Neural cell (in vitro differentiated cells): ENCODE data around the gene ERAL1. TPM values are rescaled to one million over a fixed set of nuclear protein-coding genes. Genes with fewer than 3 reads are reported as not detected.

Experiments
- H2AFZ ChIP-seq: fragments of 200-600, 300-800 bp; sonication (generic), shearing (Covaris generic); 2 replicates; pipeline ENCODE4 v1.6.0; 2014; ENCODE audit warnings: low read depth, mild to moderate bottlenecking, antibody characterized with exemption, low read length, moderate library complexity
- H3F3A ChIP-seq: fragments of 200-600 bp; shearing (Covaris generic); 2 replicates; pipeline ENCODE4 v1.6.1; 2016; ENCODE audit warnings: mild to moderate bottlenecking, moderate library complexity, mixed read lengths, antibody characterized with exemption, low read length; ENCODE audit not compliant: insufficient read depth, poor library complexity, severe bottlenecking
- H3K27ac ChIP-seq: fragments of 200-600, 300-800 bp; sonication (generic), shearing (Covaris generic); 2 replicates; pipeline ENCODE4 v1.5.1; 2014; ENCODE audit warnings: mild to moderate bottlenecking, low read length, moderate library complexity
- H3K27me3 ChIP-seq: fragments of 300-800, 200-600 bp; sonication (generic), shearing (Covaris generic); 2 replicates; pipeline ENCODE4 v1.6.0; 2014; ENCODE audit warnings: mild to moderate bottlenecking, low read depth, low read length, moderate library complexity; ENCODE audit not compliant: insufficient read depth
- H3K36me3 ChIP-seq: fragments of 300-800, 200-600 bp; sonication (generic), shearing (Covaris generic); 2 replicates; pipeline ENCODE4 v1.5.1; 2014; ENCODE audit warnings: mild to moderate bottlenecking, antibody characterized with exemption, low read length, moderate library complexity; ENCODE audit not compliant: insufficient read depth
- H3K4me2 ChIP-seq: fragments of 300-800, 200-600 bp; sonication (generic), shearing (Covaris generic); 2 replicates; pipeline ENCODE4 v1.6.0; 2014; ENCODE audit warnings: mild to moderate bottlenecking, low read length
- H3K4me3 ChIP-seq: fragments of 300-800, 200-600 bp; sonication (generic), shearing (Covaris generic); 2 replicates; pipeline ENCODE4 v1.5.1; 2014; ENCODE audit warnings: mild to moderate bottlenecking, low read length, moderate library complexity
- H3K79me2 ChIP-seq: fragments of 200-600 bp; shearing (Covaris generic); replicated peaks from 2 replicates; pipeline ENCODE4 v1.6.0; 2014; ENCODE audit warnings: mild to moderate bottlenecking, low read length, moderate library complexity; ENCODE audit not compliant: insufficient read depth
- H3K9ac ChIP-seq: fragments of 300-800, 200-600 bp; sonication (generic), shearing (Covaris generic); 2 replicates; pipeline ENCODE4 v1.6.1; 2016; ENCODE audit warnings: mild to moderate bottlenecking, low read length, mixed read lengths
- H3K9me2 ChIP-seq: fragments of 200-600 bp; shearing (Covaris generic); 2 replicates; pipeline ENCODE4 v1.6.1; 2016; ENCODE audit warnings: mild to moderate bottlenecking, low read length, mixed read lengths; ENCODE audit not compliant: insufficient read depth
- H3K9me3 ChIP-seq: fragments of 200-600, 300-800 bp; sonication (generic), shearing (Covaris generic); 2 replicates; pipeline ENCODE4 v1.6.1; 2016; ENCODE audit warnings: mild to moderate bottlenecking, mixed run types, low read length, moderate library complexity, mixed read lengths
- H4K20me1 ChIP-seq: fragments of 200-600 bp; shearing (Covaris generic); 2 replicates; pipeline ENCODE4 v1.6.1; 2016; ENCODE audit warnings: mild to moderate bottlenecking, mixed run types; ENCODE audit not compliant: insufficient read depth
- CTCF ChIP-seq: fragments of 450-650 bp; IDR thresholded peaks from 2 replicates; pipeline ENCODE4 v1.5.1; 2014; ENCODE audit warnings: antibody characterized with exemption, mild to moderate bottlenecking, moderate library complexity; ENCODE audit not compliant: poor library complexity, severe bottlenecking
- EP300 ChIP-seq: fragments of 450-650 bp; conservative IDR thresholded peaks from 2 replicates; pipeline ENCODE4 v1.6.1; 2014; ENCODE audit warnings: antibody characterized with exemption, mild to moderate bottlenecking, moderate library complexity; ENCODE audit not compliant: poor library complexity, severe bottlenecking
- EZH2 ChIP-seq: fragments of 200-600, 300-800 bp; shearing (Covaris generic), sonication (generic); IDR thresholded peaks from 2 replicates; pipeline ENCODE4 v1.6.1; 2014; ENCODE audit warnings: antibody characterized with exemption, low read length, borderline replicate concordance, mild to moderate bottlenecking; ENCODE audit not compliant: insufficient read depth, poor library complexity, severe bottlenecking
- MXI1 ChIP-seq: fragments of 450-650 bp; conservative IDR thresholded peaks from 2 replicates; pipeline ENCODE4 v1.6.1; 2014; ENCODE audit warnings: antibody characterized with exemption, mild to moderate bottlenecking; ENCODE audit not compliant: poor library complexity, severe bottlenecking
- POLR2AphosphoS5 ChIP-seq: IDR thresholded peaks from 2 replicates; pipeline ENCODE4 v1.6.1; 2012
- RAD21 ChIP-seq: fragments of 450-650 bp; conservative IDR thresholded peaks from 2 replicates; pipeline ENCODE4 v1.6.1; 2014; ENCODE audit warnings: antibody characterized with exemption, mild to moderate bottlenecking, moderate library complexity
- REST ChIP-seq: IDR thresholded peaks from 2 replicates; pipeline ENCODE4 v1.6.1; 2012; ENCODE audit warnings: borderline replicate concordance
- TAF1 ChIP-seq: IDR thresholded peaks from 2 replicates; pipeline ENCODE4 v1.6.1; 2012; ENCODE audit warnings: low read depth
- polyA plus RNA-seq: library from polyadenylated mRNA; depleted of rRNA; stranded (reverse); fragments of >200 nt; gene quantifications from 2 replicates; pipeline ENCODE4 v1.2.3, GENCODE V29; 2014

ERAL1 gene
- polyA plus RNA-seq, 1 donor from 2014 or later = 31.8 TPM

- TF ChIP-seq CTCF (no peak), EP300 (no peak), TAF1 (no peak), MXI1 (no peak), EZH2 (no peak), RAD21 (no peak), REST (no peak)
- H3K36me3 ChIP-seq = no peaks in the 10 kb centered on the region
- H3K4me2 ChIP-seq = no peak overlapping the region
- no peaks in the 10 kb centered on the region for H3F3A ChIP-seq
- no peaks in the 10 kb centered on the region for H3K27me3 ChIP-seq
- H3K9ac ChIP-seq = no peak overlapping the region
- H2AFZ ChIP-seq = no peak overlapping the region
- no peaks in the 10 kb centered on the region for H3K9me2 ChIP-seq
- no peak overlapping the region for H3K4me3 ChIP-seq
- H3K79me2 ChIP-seq = no peaks in the 10 kb centered on the region
- no peaks in the 10 kb centered on the region for H4K20me1 ChIP-seq
- H3K9me3 ChIP-seq = no peaks in the 10 kb centered on the region
- no peak overlapping the region for H3K27ac ChIP-seq
Measured at GRCh38 chr17:28865946-28866752, 11.3 kb downstream of the ERAL1 start.

GRCh38 chr17:28867276-28867675 is 12.5 kb downstream of the ERAL1 start:
- no peaks in the 10 kb centered on the region for H3F3A ChIP-seq
- H3K9me3 ChIP-seq = no peaks in the 10 kb centered on the region
- no peak overlapping the region for H2AFZ ChIP-seq
- H3K27ac ChIP-seq = no peak overlapping the region
- H3K4me3 ChIP-seq = no peak overlapping the region
- H3K79me2 ChIP-seq = no peaks in the 10 kb centered on the region
- no peak overlapping the region for H3K9ac ChIP-seq
- no peaks in the 10 kb centered on the region for H3K9me2 ChIP-seq
- no peaks in the 10 kb centered on the region for H3K27me3 ChIP-seq
- H3K4me2 ChIP-seq = no peak overlapping the region
- TF ChIP-seq REST (no peak), POLR2AphosphoS5 (no peak), EZH2 (no peak), RAD21 (no peak), TAF1 (no peak), MXI1 (no peak), EP300 (no peak), CTCF (no peak)
- H3K36me3 ChIP-seq = no peaks in the 10 kb centered on the region
- H4K20me1 ChIP-seq = no peaks in the 10 kb centered on the region
